Limb (tissue), 2 donors: ENCODE data around the gene MAGEB3.

Experiments used
- DNase-seq, 2 donors: peaks; one replicate each; pipeline ENCODE4 v3.0.0-alpha.2; 2016; ENCODE audit errors: extremely low spot score in 2 of 2

MAGEB3 gene

DNA sequence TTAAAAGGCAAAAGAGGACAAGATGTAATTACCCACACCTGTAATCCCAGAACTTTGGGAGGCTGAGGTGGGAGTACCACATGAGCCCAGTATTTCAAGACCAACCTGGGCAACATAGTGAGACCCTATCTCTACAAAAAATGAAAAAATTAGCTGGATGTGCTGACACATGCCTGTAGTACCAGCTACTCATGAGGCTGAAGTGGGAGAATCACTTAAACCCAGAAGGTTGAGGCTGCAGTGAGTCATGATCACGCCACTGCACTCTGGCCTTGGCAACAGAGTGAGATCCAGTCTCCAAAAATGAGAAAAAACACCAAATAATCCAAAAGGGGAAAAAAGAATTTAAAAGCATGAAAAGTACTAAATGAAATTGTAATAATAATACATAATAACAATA, 47.9 kb downstream of the MAGEB3 start:
- no peak for DNase-seq

DNA sequence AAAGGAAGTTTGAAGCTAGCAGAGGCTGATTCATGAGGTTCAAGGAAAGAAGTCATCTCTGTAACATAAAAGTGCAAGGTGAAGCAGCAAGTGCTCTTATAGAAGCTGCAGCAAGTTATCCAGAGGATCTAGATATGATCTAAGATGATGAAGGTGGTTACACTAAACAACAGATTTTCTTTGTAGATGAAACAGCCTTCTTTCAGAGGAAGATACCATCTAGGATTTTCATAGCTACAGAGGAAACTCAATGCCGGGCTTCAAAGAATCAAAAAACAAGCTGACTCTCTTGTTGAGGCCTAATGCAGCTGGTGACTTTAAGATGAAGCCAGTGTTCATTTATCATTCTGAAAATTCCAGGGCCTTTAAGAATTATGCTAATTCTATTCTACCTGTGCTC, 50.0 kb downstream of the MAGEB3 start:
- DNase-seq = no peak

DNA sequence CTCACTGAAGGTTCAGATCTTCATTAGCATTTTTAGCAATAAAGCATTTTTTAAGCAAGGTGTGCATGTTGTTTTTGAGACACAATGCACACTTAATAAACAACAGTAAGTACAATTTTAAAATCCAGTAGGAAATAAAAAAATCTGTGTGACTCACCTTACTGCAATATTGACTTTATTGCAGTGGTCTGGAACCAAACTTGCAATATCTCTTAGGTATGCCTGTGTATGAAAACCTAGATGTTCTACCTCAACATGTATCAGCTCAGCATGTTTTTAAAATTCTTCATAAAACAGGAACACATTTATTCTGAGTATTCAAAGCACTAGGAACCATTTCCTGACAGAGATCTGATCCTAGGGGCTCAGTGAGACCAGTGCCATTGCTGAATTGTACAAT, 52.1 kb downstream of the MAGEB3 start:
- no peak for DNase-seq

DNA sequence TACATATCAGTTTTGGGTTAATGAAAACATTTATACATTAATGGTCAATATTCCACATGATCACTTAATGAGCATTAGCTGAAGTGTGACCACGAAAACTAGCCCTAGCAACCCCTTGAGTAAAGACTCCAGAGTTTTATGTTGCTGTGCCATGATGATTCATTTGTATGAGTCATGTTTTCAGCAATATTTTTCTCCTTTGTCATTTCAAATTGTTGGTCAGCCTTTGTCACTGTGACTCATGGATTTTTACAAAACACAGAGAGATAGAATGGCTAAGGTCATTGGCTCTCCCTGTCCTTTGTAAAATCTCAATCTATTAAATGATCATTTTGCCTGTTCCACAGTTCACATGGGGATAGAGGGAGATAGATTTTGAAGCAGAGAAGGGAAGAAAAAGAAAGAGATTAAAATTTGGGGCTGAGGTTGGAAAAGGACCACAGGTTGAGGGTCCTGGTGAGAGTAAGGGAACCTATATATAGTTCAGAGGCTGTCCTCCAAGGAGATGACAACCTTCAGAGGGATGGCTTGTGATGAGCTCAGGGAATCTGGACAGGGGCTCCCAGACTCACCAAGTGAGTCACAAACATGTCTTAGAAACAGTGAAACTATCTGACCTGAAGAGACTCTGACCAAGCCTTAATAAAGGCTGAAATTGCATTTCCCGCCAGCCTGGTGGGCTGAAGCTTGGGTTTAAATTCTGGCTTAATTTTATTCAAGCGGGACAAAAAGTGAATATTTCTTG, 53.2 kb downstream of the MAGEB3 start:
- DNase-seq = no peak
